Cerebellar nuclear complex (tissue), 1 donor: Measurements from ENCODE around the gene ORM1.
"Not testable (repeated sequence)": the region's sequence is repeated elsewhere in the genome, so short reads cannot be mapped to it uniquely, and the experiment has no call there.

ENCODE experiments used
- DNase-seq, 2 experiments: peaks; one replicate each; lab custom pipeline; 2025; lab: John Stamatoyannopoulos, UW

The ORM1 gene

DNA sequence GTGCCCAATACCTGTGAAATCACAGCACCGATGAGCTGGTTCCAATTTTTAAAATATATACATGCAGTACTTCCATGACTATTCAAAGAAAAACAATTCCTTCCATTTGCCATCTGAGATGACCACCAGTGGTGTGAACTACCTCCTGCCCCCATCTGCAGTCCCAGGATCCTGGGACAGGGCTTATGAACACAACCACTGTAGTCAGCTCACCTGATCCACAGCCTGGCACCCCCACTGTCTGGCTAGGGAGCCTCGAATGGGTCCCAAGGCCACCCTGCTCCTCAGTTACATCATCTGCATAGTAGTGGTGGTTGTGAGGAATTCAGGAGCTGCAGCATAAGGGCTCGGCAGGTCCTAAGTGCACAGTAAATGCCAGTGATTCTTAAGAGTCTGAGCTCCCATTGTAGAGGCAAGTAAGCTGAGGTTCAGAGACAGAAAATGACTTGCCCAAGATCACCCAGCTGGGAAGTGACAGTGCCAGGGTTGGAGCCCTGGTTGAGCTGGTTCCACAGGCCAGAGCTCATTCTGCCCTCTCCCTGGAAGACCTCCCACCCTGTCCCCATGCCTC lies 2.9 kb downstream of the ORM1 start:
- not testable (repeated sequence) for DNase-seq

- DNase-seq = no peak
Observed at GRCh38 chr9:114327749-114328148, 4.9 kb downstream of the ORM1 start.

DNA sequence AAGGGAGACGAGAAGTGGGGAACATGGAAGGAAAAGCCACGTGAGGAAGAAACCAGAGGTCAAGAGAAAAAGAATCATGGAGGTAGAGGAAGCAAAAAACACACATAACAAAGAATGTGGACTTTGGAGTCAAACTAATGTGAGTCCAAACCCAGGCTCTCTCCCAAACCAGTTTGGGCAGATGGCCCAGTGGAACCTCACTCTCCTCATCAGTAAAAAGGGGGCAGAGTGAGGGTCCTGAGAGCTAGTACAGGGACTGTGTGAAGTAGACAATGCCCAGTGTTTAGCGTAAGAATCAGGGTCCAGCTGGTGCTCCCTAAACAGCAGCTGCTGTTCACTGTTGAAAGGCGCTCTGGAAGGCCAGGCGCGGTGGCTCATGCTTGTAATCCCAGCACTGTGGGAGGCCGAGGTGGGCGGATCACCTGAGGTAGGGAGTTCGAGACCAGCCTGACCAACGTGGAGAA lies 5.5 kb downstream of the ORM1 start:
- peak in 1 of 2 experiments; percentile 6 for DNase-seq

DNA sequence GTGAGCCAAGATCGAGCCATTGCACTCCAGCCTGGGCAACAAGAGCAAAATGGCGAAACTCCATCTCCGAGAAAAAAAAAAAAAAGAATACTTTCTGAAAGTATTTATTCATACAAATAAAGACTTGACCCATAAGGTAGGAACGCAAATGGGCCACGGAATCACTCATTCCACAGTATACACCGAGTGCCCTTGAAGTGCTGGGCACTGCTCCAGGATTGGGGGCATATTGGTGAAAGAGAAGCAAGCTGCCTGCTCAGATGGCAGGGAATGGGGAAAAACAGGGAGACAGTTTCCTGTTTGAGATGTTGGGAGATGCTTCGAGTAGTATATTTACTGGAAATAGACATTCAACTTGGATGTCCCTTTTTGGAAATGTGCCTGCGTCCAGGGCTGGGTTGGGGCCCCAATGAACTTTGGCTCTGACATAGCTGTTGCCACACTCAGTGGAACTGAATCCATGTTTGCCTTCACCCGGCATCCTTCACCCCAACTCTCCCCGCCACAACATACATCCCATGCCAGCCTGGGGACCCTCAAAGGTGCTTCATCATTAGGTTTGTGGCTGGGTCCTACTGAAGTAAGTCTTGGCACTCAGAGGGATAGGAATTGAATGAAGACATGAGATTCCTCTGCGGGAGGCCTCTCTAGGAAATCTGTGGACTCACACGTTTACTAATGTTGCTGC lies 6.2 kb downstream of the ORM1 start:
- not testable (repeated sequence) for DNase-seq

- not testable (repeated sequence) for DNase-seq
Observed at GRCh38 chr9:114329625-114330022, 6.7 kb downstream of the ORM1 start, which contains the start of gene ORM2. ORM2 (plus strand) TSS chr9:114329869; CDS start chr9:114329905, 36 bp downstream.

GRCh38 chr9:114330636-114331035 lies 7.7 kb downstream of the ORM1 start:
- no peak for DNase-seq

DNA sequence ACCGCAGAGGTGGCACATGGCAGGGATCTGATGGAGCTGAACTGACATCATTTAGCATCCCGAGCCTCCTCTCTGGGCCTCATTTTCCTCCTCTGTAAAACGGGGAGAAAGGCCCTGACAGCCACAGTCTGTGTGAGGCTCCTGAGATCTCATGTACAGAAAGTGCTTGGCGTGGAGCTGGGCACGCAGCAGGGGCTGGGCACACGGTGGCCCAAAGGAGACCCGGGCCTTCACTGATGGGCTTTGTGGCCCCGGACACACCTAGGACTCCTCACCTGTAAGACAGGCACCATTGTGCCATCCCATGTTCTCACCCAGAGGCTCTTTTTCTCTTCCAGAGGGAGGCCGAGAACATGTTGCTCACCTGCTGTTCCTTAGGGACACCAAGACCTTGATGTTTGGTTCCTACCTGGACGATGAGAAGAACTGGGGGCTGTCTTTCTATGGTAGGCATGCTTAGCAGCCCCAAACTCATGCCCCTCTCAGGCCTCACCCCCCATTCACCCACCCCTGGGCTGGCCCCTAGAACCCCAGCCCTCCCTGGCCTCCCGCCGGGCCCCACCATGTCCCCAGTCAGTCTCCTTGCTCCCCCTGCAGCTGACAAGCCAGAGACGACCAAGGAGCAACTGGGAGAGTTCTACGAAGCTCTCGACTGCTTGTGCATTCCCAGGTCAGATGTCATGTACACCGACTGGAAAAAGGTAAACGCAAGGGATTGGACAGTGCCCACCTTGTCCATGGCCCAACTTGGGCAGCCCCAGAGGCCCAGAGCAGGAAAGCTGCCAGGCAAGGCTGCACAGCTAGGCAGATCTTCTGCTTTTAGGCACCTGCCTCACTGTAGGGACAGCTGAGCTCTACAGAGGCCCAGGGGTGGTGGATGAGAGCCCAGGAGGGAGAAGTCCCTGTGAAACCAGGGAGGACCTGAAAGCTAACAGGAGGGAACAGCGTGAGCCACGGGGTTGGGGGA lies 8.6 kb downstream of the ORM1 start:
- not testable (repeated sequence) for DNase-seq

GRCh38 chr9:114332474-114333040 lies 9.7 kb downstream of the ORM1 start:
- DNase-seq = not testable (repeated sequence)

DNA sequence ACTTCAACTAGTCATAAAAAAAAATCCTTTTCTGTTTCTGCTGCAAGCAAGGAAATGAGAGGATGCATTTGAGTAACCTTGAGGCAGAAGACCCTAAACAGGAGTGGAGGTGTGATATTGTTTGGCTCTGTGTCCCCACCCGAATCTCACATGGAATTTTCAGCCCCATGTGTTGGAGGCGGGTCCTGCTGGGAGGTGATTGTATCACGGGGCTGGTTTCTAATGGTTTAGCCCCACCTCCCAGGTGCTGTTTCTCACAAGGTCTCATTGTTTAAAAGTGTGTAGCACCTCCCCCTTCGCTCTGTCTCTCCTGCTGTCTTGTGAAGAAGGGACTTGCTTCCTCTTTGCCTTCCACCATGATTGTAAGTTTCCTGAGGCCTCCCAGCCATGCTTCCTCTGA lies 10.8 kb downstream of the ORM1 start:
- DNase-seq = not testable (repeated sequence)

GRCh38 chr9:114334490-114334889 lies 11.6 kb downstream of the ORM1 start:
- no peak for DNase-seq

DNA sequence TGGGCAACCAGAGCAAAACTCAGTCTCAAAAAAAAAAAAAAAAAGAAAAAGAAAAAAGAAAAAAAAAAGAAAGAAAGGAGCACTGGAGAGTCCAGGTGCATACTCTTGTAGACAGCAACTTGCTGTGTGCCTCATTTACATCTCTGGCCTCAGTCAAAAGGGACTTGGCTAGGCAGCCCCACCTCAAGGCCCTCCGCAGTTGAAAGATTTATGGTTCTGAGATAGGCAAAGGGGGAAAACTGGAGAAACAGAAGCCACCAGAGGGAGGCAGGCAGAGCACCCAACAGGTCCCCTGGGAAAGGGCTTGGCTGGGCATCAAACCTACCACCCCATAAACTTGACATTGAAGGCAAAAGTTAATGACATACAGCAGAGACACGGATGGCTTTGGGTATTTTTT lies 12.8 kb downstream of the ORM1 start:
- no peak for DNase-seq

DNA sequence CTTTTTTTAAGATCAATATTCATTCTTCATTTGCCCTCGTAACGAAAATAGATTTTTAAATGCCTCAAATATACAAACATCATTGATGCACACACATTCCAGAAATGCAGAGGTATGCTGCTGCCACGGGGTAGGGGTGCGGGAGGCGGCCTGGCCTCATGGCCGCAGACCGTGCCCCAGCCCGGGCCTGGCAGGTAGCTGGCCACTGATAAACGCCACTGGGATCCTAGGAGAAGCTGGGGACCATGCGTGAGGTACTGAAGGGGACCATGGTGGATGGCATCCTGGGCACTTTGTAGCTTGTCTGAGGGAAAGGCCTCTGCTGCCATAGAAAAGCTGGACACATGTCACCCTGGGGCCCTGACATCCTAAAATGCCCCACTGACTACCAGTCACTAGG lies 13.3 kb downstream of the ORM1 start:
- DNase-seq = no peak

GRCh38 chr9:114336699-114337395 lies 13.9 kb downstream of the ORM1 start:
- DNase-seq = no peak

DNA sequence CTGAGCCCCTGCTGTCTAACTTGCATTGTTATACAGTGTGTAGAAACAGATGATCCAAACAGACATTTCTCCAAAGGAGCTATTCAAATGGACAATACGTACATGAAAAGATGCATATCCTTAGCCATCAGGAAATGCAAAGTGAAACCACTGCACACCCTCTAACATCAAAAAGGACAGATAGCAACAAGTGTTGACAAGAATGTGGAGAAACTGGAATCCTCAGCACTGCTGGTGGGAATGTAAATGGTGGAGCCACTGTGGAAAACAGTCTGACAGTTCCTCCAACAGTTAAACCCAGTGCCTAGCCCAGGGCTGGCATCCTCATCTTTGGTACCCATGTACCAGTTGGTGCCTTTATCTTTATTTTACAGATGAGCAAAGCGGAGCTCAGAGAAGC lies 15.3 kb downstream of the ORM1 start:
- no peak for DNase-seq

GRCh38 chr9:114339130-114339908 lies 16.4 kb downstream of the ORM1 start:
- no peak for DNase-seq

GRCh38 chr9:114341152-114341830 lies 18.4 kb downstream of the ORM1 start:
- DNase-seq = no peak

DNA sequence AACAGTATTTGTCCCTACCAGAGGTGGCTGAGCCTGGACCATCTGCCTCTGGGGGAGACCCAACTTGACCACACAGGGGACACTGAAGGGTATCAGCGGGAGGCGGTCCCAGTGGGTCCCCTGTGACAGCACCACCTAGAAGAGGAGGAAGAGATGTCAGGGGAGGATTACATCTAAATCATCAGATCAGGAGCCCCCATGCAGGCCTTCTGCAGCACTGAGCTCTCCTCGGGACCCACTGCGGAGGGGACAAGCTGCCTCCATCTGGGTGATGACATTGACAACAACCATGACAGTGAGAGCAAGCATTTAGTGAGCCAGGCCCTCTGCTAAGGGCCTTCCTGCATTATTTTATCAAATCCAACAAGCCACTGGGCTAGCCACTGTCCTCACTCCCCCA lies 19.1 kb downstream of the ORM1 start:
- DNase-seq = no peak

- DNase-seq = no peak
Observed at GRCh38 chr9:114342755-114343440, 20.0 kb downstream of the ORM1 start.

DNA sequence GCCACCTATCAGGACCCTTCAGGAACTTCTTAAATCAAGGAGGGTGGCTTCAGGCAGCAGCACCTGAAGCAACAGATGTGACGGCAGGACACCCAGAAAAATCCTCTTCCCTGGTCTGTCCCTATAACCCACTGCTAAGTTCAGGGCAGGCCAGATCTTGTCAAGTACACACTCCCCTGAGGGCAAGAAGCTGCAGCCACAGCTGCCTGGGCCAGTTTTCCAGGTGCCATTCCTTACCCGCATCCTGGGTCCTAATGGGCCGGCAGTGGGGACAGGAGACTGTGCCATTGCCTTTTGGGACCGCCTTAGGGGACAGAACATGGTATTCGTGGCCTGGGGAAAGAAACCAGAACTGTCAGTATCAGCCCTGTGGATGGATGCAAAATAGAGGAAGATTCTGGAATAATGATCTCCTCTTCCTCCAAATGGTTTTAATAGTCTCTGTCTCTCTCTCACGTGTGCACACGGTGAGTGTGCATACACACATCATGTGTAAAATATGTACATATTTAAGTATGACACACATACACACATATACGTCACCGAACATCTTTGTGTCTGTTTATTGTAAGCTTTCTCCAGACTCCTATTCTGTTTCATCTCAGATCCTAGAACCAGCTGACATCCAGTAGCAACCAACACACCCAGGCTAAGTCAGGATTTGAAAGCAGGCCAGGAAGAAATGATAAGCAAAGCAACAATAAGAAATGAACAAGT lies 20.7 kb downstream of the ORM1 start:
- no peak for DNase-seq
